Occipital lobe (tissue), 2 donors: ENCODE data around the gene POU4F1. TPM values are rescaled to one million over a fixed set of nuclear protein-coding genes. Genes with fewer than 3 reads are reported as not detected.

Experiments used
- DNase-seq: peaks from one replicate; lab custom pipeline; 2025; lab: John Stamatoyannopoulos, UW
- total RNA-seq: library from RNA; depleted of rRNA; stranded (reverse); fragments of >200 nt; gene quantifications from one replicate; pipeline ENCODE4 v1.2.3, GENCODE V29; 2014

The POU4F1 gene
- total RNA-seq, 1 donor from 2014 or later, result under 0.01 TPM

- no peak for DNase-seq
Observed at GRCh38 chr13:78607409-78608251, 4.3 kb upstream of the POU4F1 start.

- no peak for DNase-seq
Observed at GRCh38 chr13:78606471-78607408, 3.4 kb upstream of the POU4F1 start.

GRCh38 chr13:78604782-78605611 lies 1.6 kb upstream of the POU4F1 start:
- DNase-seq, result no peak

DNA sequence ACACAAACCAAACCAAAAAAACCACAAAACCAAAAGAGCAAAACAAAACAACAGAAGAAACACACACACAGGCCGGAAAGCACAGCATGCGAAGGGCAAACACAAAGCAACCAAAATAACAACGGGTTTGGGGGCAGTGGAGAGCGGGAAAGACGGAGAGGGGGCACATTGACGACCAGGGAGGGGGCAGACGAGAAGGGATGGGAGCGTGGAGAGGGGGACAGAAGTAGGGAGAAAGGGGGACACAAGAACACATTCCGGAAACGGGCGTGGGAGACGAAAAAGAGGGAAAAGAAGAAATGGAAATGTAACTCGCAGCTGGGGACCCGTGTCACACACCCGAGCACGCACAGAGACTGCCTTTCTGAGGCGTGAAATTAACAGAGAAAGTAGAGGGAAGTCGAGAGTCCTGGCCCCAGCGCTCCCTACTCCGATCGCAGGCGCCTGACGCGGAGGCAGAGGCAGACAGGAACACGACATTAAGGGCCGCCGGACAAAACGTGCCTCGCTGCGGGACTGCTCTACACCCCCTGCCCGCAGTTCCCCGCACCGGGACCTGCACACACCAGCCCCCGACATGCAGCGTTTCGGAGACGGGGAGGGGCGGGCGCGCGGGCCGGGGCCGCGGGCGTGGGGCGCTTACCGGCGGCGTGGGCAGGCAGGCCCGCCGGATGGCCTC lies 652 bp downstream of the POU4F1 start:
- no peak for DNase-seq

GRCh38 chr13:78601874-78602560 lies 1.3 kb downstream of the POU4F1 start:
- no peak for DNase-seq

- no peak for DNase-seq
Observed at GRCh38 chr13:78601124-78601873, 2.1 kb downstream of the POU4F1 start.

DNA sequence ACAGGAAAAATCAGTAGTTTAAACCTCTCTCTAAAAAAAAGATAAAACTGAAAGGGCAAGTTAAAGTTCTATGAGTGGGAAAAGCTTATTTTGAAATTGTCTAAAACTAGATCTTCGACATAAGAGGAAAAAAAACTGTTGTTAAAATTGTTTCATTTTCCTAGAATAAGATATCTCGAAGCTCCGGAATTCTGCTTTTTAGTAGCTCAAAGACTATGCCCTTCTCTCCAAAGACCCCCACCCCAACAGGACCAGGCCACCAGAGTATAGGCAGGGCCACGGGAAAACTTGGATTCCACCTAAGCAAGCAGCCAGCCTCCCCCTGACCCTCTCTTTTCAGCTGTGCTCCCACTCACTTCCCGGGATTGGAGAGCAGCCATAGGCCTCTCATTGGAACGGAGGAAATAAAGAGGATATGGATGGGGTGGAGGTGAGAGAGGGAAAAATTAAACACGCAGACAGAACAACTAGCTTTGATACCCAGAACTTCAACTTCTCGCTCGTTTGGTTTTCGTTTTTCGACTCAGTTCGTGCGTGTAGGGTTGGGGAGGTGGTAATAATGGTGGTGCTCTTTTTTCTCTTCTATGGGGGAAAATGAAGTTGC lies 3.0 kb downstream of the POU4F1 start:
- no peak for DNase-seq

GRCh38 chr13:78599645-78600279 lies 3.6 kb downstream of the POU4F1 start:
- DNase-seq, result no peak

GRCh38 chr13:78598966-78599644 lies 4.2 kb downstream of the POU4F1 start:
- DNase-seq, result no peak

GRCh38 chr13:78598116-78598781 lies 5.1 kb downstream of the POU4F1 start:
- no peak for DNase-seq

- no peak for DNase-seq
Observed at GRCh38 chr13:78597602-78597932, 5.8 kb downstream of the POU4F1 start.

GRCh38 chr13:78596736-78597601 lies 6.4 kb downstream of the POU4F1 start:
- DNase-seq, result no peak

DNA sequence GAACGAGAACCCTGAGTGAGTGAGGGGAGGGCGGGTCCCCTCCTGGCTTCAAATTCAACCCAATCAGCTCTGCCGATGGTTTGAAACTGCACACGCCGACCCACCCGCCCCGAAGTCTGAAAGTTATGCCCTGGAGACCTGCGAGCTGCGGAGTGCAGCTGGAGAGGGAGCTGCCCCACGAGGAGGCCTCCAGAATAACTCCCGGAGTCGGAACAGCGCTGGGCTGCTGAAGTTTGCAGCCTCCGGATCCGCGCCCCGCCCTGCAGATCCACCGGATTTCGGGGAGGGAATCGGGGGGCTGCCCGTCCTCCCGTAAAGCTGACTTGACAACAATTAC lies 7.0 kb downstream of the POU4F1 start:
- DNase-seq, result no peak

GRCh38 chr13:78595495-78596398 lies 7.6 kb downstream of the POU4F1 start:
- DNase-seq, result no peak

DNA sequence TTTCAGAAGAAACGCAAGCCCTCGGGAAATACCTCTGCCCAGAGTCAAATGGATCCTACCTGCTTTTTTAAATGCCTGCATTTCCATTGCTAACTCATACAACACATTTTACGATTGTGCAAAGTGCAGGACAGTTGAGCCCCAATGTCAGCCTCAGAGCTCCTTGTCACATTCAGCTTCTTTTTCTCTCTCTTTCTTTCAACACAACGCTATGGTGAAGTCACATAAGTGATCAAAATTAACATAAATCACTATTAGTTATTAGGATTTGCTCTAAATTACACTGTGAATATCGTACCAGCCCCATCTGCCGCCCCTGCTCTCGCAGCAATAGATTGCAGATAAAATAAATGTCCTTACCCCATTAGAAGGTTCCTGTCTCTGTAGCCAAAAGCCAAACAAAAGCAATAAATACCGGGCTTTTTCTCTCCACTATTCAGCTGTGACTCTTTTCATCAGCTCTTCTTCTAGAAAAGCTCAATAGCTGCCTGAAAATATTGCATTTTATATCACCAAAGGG lies 8.8 kb downstream of the POU4F1 start:
- DNase-seq, result no peak
